HL-60 (cell line): ENCODE data around the gene KLK1.

Experiments
- DNase-seq, 2 experiments: peaks; one replicate each; pipeline ENCODE4 v3.0.0-alpha.2; 2010 to 2020; ENCODE audit warnings: low read depth in 1 of 2, low spot score in 1 of 2
- H3K27ac ChIP-seq: fragments of 250-450 bp; sonication (Bioruptor Pico); replicated peaks from 2 replicates; pipeline ENCODE4 v1.5.1; 2020; ENCODE audit warnings: mild to moderate bottlenecking, moderate library complexity
- H3K27me3 ChIP-seq: fragments of 250-450 bp; sonication (Bioruptor Pico); 2 replicates; pipeline ENCODE4 v1.5.1; 2021; ENCODE audit warnings: mild to moderate bottlenecking, moderate library complexity; ENCODE audit not compliant: insufficient read depth, poor library complexity, severe bottlenecking
- H3K4me3 ChIP-seq: replicated peaks from 2 replicates; pipeline ENCODE4 v1.5.1; 2011; ENCODE audit warnings: mild to moderate bottlenecking, control low read depth, low read length; ENCODE audit not compliant: insufficient read depth
- CTCF ChIP-seq: IDR thresholded peaks from one replicate; pipeline ENCODE4 v1.5.1; 2011; ENCODE audit warnings: low read length, control low read depth, inconsistent platforms; ENCODE audit not compliant: insufficient read depth
- GABPA ChIP-seq: IDR thresholded peaks from 2 replicates; pipeline ENCODE4 v1.6.1; 2012; ENCODE audit warnings: low read depth
- POLR2AphosphoS5 ChIP-seq: IDR thresholded peaks from 2 replicates; pipeline ENCODE4 v1.6.1; 2012; ENCODE audit warnings: low read depth
- REST ChIP-seq: IDR thresholded peaks from 2 replicates; pipeline ENCODE4 v1.6.1; 2012; ENCODE audit warnings: low read depth; ENCODE audit not compliant: insufficient replicate concordance
- SPI1 ChIP-seq: IDR thresholded peaks from 2 replicates; pipeline ENCODE4 v1.6.1; 2012; ENCODE audit warnings: low read depth, mild to moderate bottlenecking, borderline replicate concordance

The KLK1 gene

GRCh38 chr19:50836543-50837195 lies 13.1 kb upstream of the KLK1 start:
- no peak overlapping the region for H3K27ac ChIP-seq
- no peak for DNase-seq
- TF ChIP-seq GABPA (no peak), SPI1 (no peak), REST (no peak), CTCF (no peak), POLR2AphosphoS5 (no peak)
- H3K27me3 ChIP-seq = peaks cover 19% of the 10 kb centered on the region
- H3K4me3 ChIP-seq = no peak overlapping the region

- DNase-seq = peak; percentile 29 to 54
Observed at GRCh38 chr19:50835785-50836542, 12.4 kb upstream of the KLK1 start.

More at GRCh38 chr19:50835785-50836542, 12.4 kb upstream of the KLK1 start:
- Histone ChIP-seq H3K4me3 (peak overlapping the region; percentile 58), H3K27ac (no peak overlapping the region), H3K27me3 (peaks cover 19% of the 10 kb centered on the region)
- no peak for TF ChIP-seq SPI1
- no peak for TF ChIP-seq GABPA
- TF ChIP-seq POLR2AphosphoS5 = no peak
- TF ChIP-seq CTCF = no peak
- no peak for TF ChIP-seq REST
